Panc1 (cell line): ENCODE results near the gene SPECC1.

ENCODE experiments used
- CTCF ChIP-seq: fragments of 450-650 bp; IDR thresholded peaks from 2 replicates; pipeline ENCODE4 v1.5.1; 2017; ENCODE audit warnings: mild to moderate bottlenecking
- POLR2AphosphoS5 ChIP-seq: IDR thresholded peaks from 2 replicates; pipeline ENCODE4 v1.6.1; 2012; ENCODE audit warnings: mild to moderate bottlenecking, low read depth, low read length, moderate library complexity
- SIN3A ChIP-seq: IDR thresholded peaks from 2 replicates; pipeline ENCODE4 v1.6.1; 2012; ENCODE audit warnings: low read depth, mild to moderate bottlenecking, low read length, moderate library complexity, borderline replicate concordance; ENCODE audit not compliant: insufficient read depth
- TCF7L2 ChIP-seq: IDR thresholded peaks from 2 replicates; pipeline ENCODE4 v1.6.1; 2011; ENCODE audit warnings: mild to moderate bottlenecking, low read depth, low read length, inconsistent platforms

GRCh38 chr17:20087538-20088250, 78.5 kb downstream of the SPECC1 start:
- TF ChIP-seq POLR2AphosphoS5 (no peak), CTCF (no peak), SIN3A (no peak), TCF7L2 (no peak)
